OCI-LY3 (cell line): Measurements from ENCODE around the gene RNASET2.

Source experiments
- EZH2phosphoT487 ChIP-seq: fragments of 200-600 bp; shearing (Covaris generic); IDR thresholded peaks from 2 replicates; pipeline ENCODE4 v1.6.1; 2018; ENCODE audit warnings: antibody characterized with exemption, mixed run types, low read depth
- TF ChIP-seq, protein P1 (sequence below): fragments of 200-600, 300-600 bp; sonication (generic); IDR thresholded peaks from 2 replicates; pipeline ENCODE4 v1.5.1; 2014; ENCODE audit warnings: antibody characterized with exemption, low read length, low read depth

DNA sequence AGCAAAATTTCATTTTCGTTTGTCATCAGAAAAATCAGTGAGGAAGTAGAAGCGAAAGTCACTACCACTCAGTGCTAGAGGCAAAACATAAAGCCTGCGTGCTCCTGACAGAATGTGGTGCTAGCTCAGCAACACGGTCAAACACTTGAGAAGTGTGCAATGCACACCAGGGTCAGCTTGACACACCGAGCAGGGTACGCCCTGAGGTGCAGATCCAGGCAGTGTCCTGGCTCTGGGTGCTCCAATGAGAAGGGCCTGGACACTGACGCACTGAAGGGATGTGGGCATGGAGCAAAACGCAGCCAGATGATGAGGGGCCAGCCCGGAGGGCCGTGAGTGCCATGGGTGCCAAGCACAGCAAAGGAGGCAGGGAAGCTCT lies 5.9 kb downstream of the RNASET2 start:
- TF ChIP-seq, protein P1, sequence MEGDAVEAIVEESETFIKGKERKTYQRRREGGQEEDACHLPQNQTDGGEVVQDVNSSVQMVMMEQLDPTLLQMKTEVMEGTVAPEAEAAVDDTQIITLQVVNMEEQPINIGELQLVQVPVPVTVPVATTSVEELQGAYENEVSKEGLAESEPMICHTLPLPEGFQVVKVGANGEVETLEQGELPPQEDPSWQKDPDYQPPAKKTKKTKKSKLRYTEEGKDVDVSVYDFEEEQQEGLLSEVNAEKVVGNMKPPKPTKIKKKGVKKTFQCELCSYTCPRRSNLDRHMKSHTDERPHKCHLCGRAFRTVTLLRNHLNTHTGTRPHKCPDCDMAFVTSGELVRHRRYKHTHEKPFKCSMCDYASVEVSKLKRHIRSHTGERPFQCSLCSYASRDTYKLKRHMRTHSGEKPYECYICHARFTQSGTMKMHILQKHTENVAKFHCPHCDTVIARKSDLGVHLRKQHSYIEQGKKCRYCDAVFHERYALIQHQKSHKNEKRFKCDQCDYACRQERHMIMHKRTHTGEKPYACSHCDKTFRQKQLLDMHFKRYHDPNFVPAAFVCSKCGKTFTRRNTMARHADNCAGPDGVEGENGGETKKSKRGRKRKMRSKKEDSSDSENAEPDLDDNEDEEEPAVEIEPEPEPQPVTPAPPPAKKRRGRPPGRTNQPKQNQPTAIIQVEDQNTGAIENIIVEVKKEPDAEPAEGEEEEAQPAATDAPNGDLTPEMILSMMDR: no peak
- TF ChIP-seq EZH2phosphoT487: no peak
